GM12864 (cell line): Measurements from ENCODE around the gene PHTF2.

Experiments
- DNase-seq: peaks from one replicate; pipeline ENCODE4 v3.0.0-alpha.2; 2011; ENCODE audit warnings: low read depth
- H3K4me3 ChIP-seq: 2 replicates; pipeline ENCODE4 v1.5.1; 2011; ENCODE audit warnings: mild to moderate bottlenecking, low read depth, low read length, control low read depth
- TF ChIP-seq, protein P1 (sequence below): IDR thresholded peaks from 2 replicates; pipeline ENCODE4 v1.5.1; 2011; ENCODE audit warnings: low read depth, mild to moderate bottlenecking, moderate library complexity, low read length, control low read depth, inconsistent platforms; ENCODE audit errors: missing control alignments

PHTF2 gene

DNA sequence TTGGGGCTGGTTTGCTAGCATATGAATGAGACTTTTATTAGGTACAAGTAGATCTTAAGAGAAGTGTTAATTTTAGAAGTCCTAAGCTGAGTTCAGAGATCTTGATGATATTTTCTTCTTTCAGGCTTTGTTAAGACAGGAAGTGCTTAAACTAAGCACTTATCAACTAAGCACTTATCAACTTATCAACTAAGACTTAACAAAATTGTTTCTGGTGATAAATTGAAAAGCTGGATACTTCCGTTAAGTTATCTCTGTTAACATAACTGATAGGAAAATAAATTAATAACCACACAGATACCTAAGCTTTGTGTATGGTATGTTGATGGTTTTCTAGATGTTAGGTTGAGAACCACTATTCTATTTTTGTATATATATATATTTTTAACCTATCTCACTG is 113.7 kb downstream of the PHTF2 start:
- DNase-seq, result no peak
- no peak overlapping the region for H3K4me3 ChIP-seq
- TF ChIP-seq, protein P1, sequence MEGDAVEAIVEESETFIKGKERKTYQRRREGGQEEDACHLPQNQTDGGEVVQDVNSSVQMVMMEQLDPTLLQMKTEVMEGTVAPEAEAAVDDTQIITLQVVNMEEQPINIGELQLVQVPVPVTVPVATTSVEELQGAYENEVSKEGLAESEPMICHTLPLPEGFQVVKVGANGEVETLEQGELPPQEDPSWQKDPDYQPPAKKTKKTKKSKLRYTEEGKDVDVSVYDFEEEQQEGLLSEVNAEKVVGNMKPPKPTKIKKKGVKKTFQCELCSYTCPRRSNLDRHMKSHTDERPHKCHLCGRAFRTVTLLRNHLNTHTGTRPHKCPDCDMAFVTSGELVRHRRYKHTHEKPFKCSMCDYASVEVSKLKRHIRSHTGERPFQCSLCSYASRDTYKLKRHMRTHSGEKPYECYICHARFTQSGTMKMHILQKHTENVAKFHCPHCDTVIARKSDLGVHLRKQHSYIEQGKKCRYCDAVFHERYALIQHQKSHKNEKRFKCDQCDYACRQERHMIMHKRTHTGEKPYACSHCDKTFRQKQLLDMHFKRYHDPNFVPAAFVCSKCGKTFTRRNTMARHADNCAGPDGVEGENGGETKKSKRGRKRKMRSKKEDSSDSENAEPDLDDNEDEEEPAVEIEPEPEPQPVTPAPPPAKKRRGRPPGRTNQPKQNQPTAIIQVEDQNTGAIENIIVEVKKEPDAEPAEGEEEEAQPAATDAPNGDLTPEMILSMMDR, result no peak

DNA sequence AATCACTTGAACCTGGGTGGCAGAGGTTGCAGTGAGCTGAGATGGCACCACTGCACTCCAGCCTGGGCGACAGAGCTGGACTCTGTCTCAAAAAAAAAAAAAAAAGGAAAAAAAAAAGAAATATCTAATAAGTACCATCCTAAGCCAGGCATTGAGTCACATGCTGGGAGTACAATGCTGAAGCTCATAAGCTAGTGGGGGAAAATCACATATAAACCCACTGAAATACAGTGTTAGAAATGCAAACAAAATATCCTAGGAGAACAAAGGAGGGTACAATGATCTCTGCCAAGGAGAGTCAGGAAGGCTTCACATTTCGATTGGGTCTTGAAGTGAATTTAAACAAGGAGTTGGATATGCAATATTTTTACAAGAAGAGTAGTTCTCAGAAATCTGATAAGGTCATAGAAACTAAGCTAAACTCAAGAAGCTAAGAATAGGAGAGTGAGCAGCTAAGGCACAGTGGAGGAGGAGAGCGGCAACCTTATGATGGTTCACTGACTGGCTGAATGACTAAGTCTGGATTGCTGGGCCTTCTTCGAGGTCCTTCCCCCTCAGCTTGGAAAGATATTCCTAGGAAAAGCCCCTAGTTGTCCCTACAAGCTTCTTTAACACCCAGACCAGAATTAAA is 115.5 kb downstream of the PHTF2 start:
- no peak overlapping the region for H3K4me3 ChIP-seq
- DNase-seq, result no peak
- TF ChIP-seq, protein P1, result no peak

DNA sequence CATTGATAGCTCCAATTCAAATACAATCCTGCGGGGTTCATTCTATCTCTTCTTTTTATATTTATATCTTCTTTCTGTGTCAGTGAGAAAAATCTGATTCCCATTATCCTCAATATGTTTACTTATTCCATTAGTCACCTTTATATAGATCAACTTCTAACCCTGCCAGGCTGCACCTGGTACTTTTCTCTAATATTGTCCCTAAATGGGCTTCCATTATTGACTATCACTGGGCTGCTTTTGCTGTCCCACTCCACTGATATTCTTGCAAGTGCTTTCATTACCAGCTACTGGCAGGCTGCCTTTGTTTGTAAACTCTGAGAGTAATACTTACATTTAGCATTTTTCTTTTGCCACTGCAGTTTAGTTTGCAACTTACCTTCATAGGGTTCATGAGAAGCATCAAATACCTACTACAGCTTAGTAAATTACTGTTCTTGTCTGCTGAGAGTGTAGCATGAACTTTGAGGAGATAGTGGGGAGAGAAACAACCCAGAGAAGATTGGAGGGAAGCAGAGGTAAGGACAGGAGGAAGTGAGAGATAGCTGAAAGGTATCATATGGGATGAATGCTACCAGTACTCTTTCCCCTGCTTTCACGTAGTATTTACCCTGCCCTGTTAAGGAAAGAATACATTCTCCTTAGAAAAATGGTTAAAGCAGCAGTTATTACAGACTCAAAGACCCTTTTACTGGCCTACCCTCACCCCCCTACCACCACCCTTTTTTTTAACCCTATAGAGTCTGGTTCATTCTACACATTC is 119.1 kb downstream of the PHTF2 start:
- no peak for DNase-seq
- TF ChIP-seq, protein P1, result no peak
- H3K4me3 ChIP-seq, result no peak overlapping the region

DNA sequence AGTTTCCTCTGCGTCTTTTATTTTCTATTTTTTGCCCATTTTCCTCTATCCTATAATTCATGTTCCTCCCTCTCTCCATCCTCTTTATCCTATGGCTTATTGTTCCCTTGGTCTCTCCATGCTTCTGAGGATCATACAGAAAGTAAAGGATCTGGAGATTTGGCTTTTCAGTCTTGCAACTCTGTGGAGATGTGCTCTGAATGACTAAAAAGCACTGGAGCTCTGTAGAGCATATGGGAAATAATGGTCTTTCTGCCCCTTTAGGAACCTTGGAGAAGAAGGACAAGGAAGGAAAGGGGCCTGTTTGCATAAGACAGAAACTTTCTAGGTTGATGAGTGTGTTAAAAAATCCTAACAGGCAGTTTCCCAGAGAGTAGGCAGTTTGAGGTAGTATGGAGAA is 120.1 kb downstream of the PHTF2 start:
- H3K4me3 ChIP-seq, result no peak overlapping the region
- no peak for DNase-seq
- TF ChIP-seq, protein P1, result no peak

DNA sequence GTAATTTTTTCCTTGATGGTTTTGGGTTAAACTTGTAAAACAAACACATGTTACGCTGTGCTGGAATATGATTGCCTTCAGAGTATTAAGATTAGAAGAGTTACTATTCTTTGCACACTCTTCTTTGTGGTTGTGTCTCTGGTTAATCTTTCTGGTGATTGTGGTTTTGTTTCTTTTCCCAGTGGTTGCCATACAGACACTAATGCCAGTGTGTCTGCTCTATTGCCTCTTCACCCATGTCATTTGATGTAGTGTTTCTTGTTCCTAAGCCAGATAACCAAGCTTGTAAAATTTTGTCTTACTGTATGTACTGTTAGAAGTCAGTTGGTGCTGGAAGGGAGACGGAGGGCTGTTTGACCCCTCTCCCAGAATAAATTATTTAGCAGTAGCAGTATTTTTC is 124.8 kb downstream of the PHTF2 start:
- DNase-seq, result no peak
- TF ChIP-seq, protein P1, result no peak
- no peak overlapping the region for H3K4me3 ChIP-seq

DNA sequence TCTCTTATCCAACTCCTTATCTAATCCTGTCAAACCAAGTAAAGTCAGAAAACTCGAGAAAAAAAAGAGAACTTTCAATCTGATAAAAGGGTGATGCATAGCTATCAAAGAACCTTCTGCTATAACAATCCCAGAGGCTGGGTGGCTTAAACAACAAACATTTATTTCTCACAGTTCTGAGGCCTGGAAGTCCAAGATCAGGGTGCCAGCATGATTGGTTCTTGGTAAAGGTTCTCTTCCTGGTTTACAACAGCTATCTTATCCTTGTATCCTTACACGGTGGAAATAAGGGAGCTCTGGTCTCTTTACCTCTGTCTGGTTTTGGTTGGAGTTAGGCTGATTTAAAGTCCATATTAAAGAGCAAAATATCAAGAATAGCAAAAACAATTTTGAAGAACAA is 131.9 kb downstream of the PHTF2 start:
- TF ChIP-seq, protein P1, result no peak
- no peak overlapping the region for H3K4me3 ChIP-seq
- no peak for DNase-seq

DNA sequence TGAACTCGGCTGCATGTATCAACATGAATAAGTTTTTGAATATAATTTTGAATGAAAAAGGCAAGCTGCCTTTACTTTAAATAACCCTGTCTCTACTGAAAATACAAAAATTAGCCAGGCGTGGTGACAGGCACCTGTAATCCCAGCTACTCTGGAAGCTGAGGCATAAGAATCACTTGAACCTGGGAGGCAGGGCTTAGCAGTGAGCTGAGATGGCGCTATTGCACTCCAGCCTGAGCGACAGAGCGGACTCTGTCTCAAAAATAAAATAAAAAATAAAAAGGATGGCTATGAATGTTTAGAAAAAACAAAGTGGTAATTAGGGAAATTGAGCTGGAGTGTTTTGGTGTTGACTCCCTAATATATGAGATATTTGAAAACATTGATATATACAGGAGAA is 133.3 kb downstream of the PHTF2 start:
- TF ChIP-seq, protein P1, result no peak
- DNase-seq, result no peak
- H3K4me3 ChIP-seq, result no peak overlapping the region
